Measurements from ENCODE around the gene PLEKHS1.
"Not testable (repeated sequence)": the region's sequence is repeated elsewhere in the genome, so short reads cannot be mapped to it uniquely, and the experiment has no call there.

The PLEKHS1 gene

GRCh38 chr10:113801569-113801968, 50.1 kb downstream of the PLEKHS1 start:
- H3K4me1 Mint-ChIP-seq = peaks cover 2% of the 10 kb centered on the region
- no peak overlapping the region for H3K4me3 Mint-ChIP-seq
- no peaks in the 10 kb centered on the region for H3K9me3 Mint-ChIP-seq
- H3K27ac Mint-ChIP-seq = no peak overlapping the region
- peaks cover 9% of the 10 kb centered on the region for H3K27me3 Mint-ChIP-seq
- ATAC-seq (no peak), DNase-seq (no peak)
- H3K36me3 Mint-ChIP-seq (ENCODE audit: low read depth) = no peaks in the 10 kb centered on the region

GRCh38 chr10:113802997-113803396, 51.5 kb downstream of the PLEKHS1 start:
- Mint-ChIP-seq H3K27ac (no peak overlapping the region), H3K36me3 (ENCODE audit: low read depth) (no peaks in the 10 kb centered on the region), H3K27me3 (peaks cover 9% of the 10 kb centered on the region), H3K9me3 (no peaks in the 10 kb centered on the region), H3K4me3 (no peak overlapping the region), H3K4me1 (peaks cover 2% of the 10 kb centered on the region)
- DNase-seq (no peak), ATAC-seq (no peak)

- Mint-ChIP-seq H3K36me3 (ENCODE audit: low read depth) (no peaks in the 10 kb centered on the region), H3K4me3 (no peak overlapping the region), H3K4me1 (no peaks in the 10 kb centered on the region), H3K9me3 (no peaks in the 10 kb centered on the region), H3K27me3 (peaks cover 22% of the 10 kb centered on the region), H3K27ac (no peak overlapping the region)
- ATAC-seq (no peak), DNase-seq (no peak)
These were observed 55.0 kb downstream of the PLEKHS1 start for GRCh38 chr10:113806503-113806902.

GRCh38 chr10:113808168-113808567, 56.7 kb downstream of the PLEKHS1 start:
- H3K36me3 Mint-ChIP-seq (ENCODE audit: low read depth) = no peaks in the 10 kb centered on the region
- peaks cover 29% of the 10 kb centered on the region for H3K27me3 Mint-ChIP-seq
- no peak overlapping the region for H3K27ac Mint-ChIP-seq
- no peak overlapping the region for H3K4me3 Mint-ChIP-seq
- ATAC-seq (no peak), DNase-seq (no peak)
- no peaks in the 10 kb centered on the region for H3K4me1 Mint-ChIP-seq
- H3K9me3 Mint-ChIP-seq = no peaks in the 10 kb centered on the region

- not testable (repeated sequence) for ATAC-seq; H3K9me3 Mint-ChIP-seq; H3K36me3 Mint-ChIP-seq (ENCODE audit: low read depth); H3K4me3 Mint-ChIP-seq; DNase-seq; H3K27ac Mint-ChIP-seq; H3K4me1 Mint-ChIP-seq
- H3K27me3 Mint-ChIP-seq = peaks cover 13% of the 10 kb centered on the region
These were observed 63.2 kb downstream of the PLEKHS1 start for GRCh38 chr10:113814700-113815099.

GRCh38 chr10:113819989-113820388, 68.5 kb downstream of the PLEKHS1 start:
- no peak overlapping the region for H3K27ac Mint-ChIP-seq
- no peaks in the 10 kb centered on the region for H3K4me1 Mint-ChIP-seq
- no peak overlapping the region for H3K4me3 Mint-ChIP-seq
- DNase-seq = no peak
- no peaks in the 10 kb centered on the region for H3K9me3 Mint-ChIP-seq
- no peaks in the 10 kb centered on the region for H3K36me3 Mint-ChIP-seq (ENCODE audit: low read depth)
- no peak for ATAC-seq
- H3K27me3 Mint-ChIP-seq = no peaks in the 10 kb centered on the region

GRCh38 chr10:113820507-113820906, 69.0 kb downstream of the PLEKHS1 start:
- no peaks in the 10 kb centered on the region for H3K27me3 Mint-ChIP-seq
- ATAC-seq (no peak), DNase-seq (no peak)
- no peaks in the 10 kb centered on the region for H3K4me1 Mint-ChIP-seq
- H3K9me3 Mint-ChIP-seq = no peaks in the 10 kb centered on the region
- no peaks in the 10 kb centered on the region for H3K36me3 Mint-ChIP-seq (ENCODE audit: low read depth)
- H3K27ac Mint-ChIP-seq = no peak overlapping the region
- no peak overlapping the region for H3K4me3 Mint-ChIP-seq

- not testable (repeated sequence) for H3K27me3 Mint-ChIP-seq; ATAC-seq; H3K4me1 Mint-ChIP-seq; H3K36me3 Mint-ChIP-seq (ENCODE audit: low read depth); H3K27ac Mint-ChIP-seq; DNase-seq; H3K4me3 Mint-ChIP-seq; H3K9me3 Mint-ChIP-seq
These were observed 69.8 kb downstream of the PLEKHS1 start for GRCh38 chr10:113821306-113821705.

- H3K4me3 Mint-ChIP-seq = no peak overlapping the region
- no peak overlapping the region for H3K27ac Mint-ChIP-seq
- DNase-seq (no peak), ATAC-seq (no peak)
- no peaks in the 10 kb centered on the region for H3K36me3 Mint-ChIP-seq (ENCODE audit: low read depth)
- H3K27me3 Mint-ChIP-seq = no peaks in the 10 kb centered on the region
- H3K4me1 Mint-ChIP-seq = no peaks in the 10 kb centered on the region
- H3K9me3 Mint-ChIP-seq = no peaks in the 10 kb centered on the region
These were observed 70.7 kb downstream of the PLEKHS1 start for GRCh38 chr10:113822174-113822573.

GRCh38 chr10:113823389-113823788, 71.9 kb downstream of the PLEKHS1 start:
- H3K27me3 Mint-ChIP-seq = no peaks in the 10 kb centered on the region
- H3K36me3 Mint-ChIP-seq (ENCODE audit: low read depth) = no peaks in the 10 kb centered on the region

GRCh38 chr10:113825791-113826190, 74.3 kb downstream of the PLEKHS1 start:
- H3K27ac Mint-ChIP-seq = no peak overlapping the region
- no peak for DNase-seq
- no peaks in the 10 kb centered on the region for H3K4me1 Mint-ChIP-seq
- no peak overlapping the region for H3K4me3 Mint-ChIP-seq
- H3K27me3 Mint-ChIP-seq = no peaks in the 10 kb centered on the region
- H3K9me3 Mint-ChIP-seq = no peaks in the 10 kb centered on the region
- H3K36me3 Mint-ChIP-seq (ENCODE audit: low read depth) = no peaks in the 10 kb centered on the region
- no peak for ATAC-seq

More at GRCh38 chr10:113823389-113823788, 71.9 kb downstream of the PLEKHS1 start:
- ATAC-seq (no peak), DNase-seq (no peak)
- Mint-ChIP-seq H3K9me3 (no peaks in the 10 kb centered on the region), H3K4me3 (no peak overlapping the region), H3K4me1 (no peaks in the 10 kb centered on the region), H3K27ac (no peak overlapping the region)

GRCh38 chr10:113828567-113828966, 77.1 kb downstream of the PLEKHS1 start:
- H3K27me3 Mint-ChIP-seq; H3K36me3 Mint-ChIP-seq (ENCODE audit: low read depth); H3K9me3 Mint-ChIP-seq; H3K4me3 Mint-ChIP-seq; DNase-seq; H3K4me1 Mint-ChIP-seq; H3K27ac Mint-ChIP-seq; ATAC-seq: not testable (repeated sequence)

All from activated naive CD8-positive, alpha-beta T cell treated with anti-CD3 and anti-CD28 coated beads, Interleukin-2, amount 50 U/mL, for 24 hours (primary cell).